ENCODE measurements around the gene NNT. TPM values are rescaled to one million over a fixed set of nuclear protein-coding genes. Genes with fewer than 3 reads are reported as not detected.

NNT gene
- 71.8 and 80.3 TPM in 2 replicates for total RNA-seq

GRCh38 chr5:43602461-43603343 is at the start of gene NNT:
Gene NNT, plus strand, starts transcription at chr5:43603180. Its CDS starts 6,016 bp downstream, at chr5:43609196.

GRCh38 chr5:43556857-43557542 is 46.0 kb upstream of the NNT start, which contains the start of gene PAIP1:
Gene PAIP1, minus strand, starts transcription at chr5:43557077. Its CDS starts 231 bp downstream, at chr5:43556846.

Other genes with a start within 250 kb of the NNT start
- 6.0 and 6.7 TPM in 2 replicates for gene CCL28, start 190.8 kb upstream of the NNT start, total RNA-seq
- 17.5 and 19.0 TPM in 2 replicates for gene TMEM267, start 119.3 kb upstream of the NNT start, total RNA-seq
- gene C5orf34, start 88.0 kb upstream of the NNT start, total RNA-seq = 1.2 and 1.8 TPM in 2 replicates
- 86.0 and 94.8 TPM in 2 replicates for gene PAIP1, start 46.1 kb upstream of the NNT start, total RNA-seq